Stimulated activated CD8-positive, alpha-beta memory T cell treated with anti-CD3 and anti-CD28 coated beads, Interleukin-2, amount 100 ng/mL, for 48 hours (primary cell): ENCODE measurements around the gene FHL2.
"Not testable (repeated sequence)": the region's sequence is repeated elsewhere in the genome, so short reads cannot be mapped to it uniquely, and the experiment has no call there.

ENCODE experiments used
- DNase-seq, 2 donors: peaks; one replicate each; pipeline ENCODE4 v3.0.0-alpha.2; 2020; ENCODE audit warnings: low read depth in 2 of 2

Gene FHL2

DNA sequence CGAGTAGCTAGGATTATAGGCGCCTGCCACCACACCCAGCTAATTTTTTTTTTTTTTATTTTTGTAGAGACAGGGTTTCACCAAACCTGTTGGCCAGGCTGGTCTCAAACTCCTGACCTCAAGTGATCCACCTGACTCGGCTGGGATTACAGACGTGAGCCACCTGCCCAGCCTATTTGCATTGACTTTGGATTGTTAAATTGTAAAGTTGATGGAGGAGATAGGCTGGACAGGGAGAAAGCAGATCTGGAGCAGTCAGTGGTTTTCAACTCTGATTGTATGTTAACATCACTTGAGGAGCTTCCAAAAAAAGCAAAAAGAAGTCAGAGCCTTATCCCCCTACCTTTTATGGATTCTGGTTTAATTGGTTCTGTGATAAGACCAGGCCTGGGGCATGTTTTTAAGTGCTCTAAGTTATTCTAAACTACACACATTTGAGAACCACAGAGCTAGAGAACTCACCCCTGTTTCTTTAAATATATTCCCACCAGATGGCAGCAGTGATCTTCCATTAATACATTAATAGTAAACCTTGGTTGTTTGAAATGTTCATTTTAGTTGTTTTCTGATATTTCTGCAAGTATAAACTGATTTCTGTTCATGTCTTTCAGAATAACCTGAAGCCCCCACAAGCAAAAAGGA, 54.0 kb downstream of the FHL2 start:
- no peak for DNase-seq

DNA sequence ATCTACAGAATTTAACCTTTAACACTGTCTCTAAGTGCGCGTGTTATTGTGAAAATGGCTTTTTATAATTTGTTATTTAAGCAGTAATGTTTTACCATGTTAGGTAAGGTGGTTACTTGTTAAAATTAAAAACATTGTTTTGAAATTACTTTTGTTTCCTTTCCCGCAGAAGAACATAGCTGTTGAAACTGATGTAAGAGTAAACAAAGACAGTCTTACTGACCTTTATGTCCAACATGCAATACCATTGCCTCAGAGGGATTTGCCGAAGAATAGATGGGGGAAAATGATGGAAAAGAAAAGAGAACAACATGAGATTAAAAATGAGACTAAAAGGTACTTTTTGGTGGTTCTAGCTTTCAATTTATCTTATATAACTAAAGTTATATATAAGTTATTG, 59.4 kb downstream of the FHL2 start:
- no peak for DNase-seq

DNA sequence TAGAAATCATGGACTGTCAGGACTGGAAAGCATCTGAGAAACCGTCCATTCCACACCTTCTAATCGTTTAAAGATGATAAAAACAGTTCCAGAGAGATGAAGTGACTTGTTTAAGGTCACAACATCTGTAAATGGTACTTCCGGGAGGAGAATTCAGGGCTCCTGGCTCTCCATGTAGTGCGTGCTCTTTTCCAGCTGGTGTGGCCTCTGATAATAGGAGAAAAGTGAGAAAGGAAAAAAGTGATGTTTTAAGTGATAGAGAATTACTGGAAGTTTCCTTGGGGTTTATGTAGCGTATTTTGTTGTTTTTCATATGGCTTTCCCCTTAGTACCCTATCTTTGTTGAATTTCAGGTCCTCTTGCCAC, 60.8 kb downstream of the FHL2 start:
- no peak for DNase-seq

DNA sequence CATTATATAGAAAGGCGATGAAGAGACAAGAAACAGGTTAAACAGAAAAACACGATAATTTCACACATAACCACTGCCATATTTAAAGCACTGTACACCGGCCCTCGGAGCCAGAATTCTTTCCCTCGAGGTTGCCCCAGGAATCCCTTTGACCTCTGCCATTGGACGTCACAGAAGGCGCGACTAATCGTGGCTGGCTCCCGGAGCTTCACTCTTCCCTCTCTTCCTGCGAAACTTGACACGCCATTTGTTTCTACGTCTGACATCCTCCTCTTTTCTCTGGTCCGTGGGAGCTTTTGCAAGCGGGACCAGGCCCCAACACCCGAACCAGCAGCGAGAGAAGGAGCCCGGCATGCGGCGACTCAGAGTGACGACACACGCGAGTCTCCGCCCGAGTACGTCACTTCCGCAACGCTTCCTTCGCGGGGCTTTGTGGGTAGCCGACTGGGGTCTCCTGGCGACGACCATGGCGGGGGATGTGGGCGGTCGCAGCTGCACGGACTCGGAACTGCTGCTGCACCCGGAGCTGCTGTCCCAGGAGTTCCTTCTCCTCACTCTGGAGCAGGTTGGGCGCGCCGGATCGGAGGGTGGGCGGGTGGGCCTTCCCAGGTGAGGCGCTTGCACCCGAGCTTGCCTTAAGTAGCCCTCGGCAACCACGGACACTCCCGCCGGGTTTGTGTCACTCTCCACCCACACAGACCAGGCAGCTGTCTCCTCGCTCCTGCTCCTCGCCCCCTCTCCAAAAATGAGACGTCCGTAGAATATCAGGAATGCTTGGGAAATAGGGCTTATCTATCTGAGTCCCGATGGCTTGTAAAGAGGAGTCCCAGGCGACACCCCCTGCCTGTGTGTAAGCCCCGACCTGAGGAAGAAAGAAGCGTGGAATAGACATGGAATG, 61.5 kb downstream of the FHL2 start, which contains the start of gene C2orf49:
C2orf49 (plus strand) TSS at position 419 of the 898 bp plus-strand sequence; CDS start at position 467, 48 bp downstream.
- DNase-seq = peak; percentile 79 to 87

DNA sequence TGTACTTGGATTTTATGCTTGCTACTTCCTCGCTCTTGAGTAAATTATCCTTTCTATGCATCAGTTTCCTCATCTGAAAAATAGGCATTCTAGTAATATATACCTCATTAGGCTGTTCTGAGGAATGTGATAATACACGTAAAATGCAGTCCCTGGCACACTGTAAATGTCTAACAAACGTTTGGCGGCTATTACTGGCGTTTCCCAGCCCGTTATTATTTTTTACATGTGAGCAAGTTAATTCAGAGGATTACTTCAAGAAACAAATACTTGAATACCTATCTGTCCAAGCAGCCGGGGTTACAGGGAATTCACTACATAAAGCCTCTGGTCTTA, 62.1 kb downstream of the FHL2 start:
- no peak for DNase-seq

DNA sequence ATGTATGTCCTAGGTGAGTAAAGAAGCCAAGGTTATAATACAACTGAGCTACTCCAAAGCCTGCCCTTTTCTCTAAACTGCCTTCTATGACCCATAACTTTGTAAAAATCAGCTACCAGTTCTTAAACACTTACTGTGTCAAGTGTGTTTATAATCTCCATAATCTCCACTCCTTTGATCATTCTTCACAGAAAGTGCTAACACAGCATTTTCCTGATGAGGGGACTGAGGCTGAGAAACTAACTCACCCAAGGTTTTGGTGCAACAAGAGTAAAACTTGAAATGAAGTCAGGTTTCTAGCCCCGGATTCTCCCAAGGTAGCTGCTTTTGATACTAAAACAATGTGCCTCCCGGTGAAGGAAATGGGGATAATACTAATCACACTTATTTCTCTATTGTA, 63.4 kb downstream of the FHL2 start:
- no peak for DNase-seq

DNA sequence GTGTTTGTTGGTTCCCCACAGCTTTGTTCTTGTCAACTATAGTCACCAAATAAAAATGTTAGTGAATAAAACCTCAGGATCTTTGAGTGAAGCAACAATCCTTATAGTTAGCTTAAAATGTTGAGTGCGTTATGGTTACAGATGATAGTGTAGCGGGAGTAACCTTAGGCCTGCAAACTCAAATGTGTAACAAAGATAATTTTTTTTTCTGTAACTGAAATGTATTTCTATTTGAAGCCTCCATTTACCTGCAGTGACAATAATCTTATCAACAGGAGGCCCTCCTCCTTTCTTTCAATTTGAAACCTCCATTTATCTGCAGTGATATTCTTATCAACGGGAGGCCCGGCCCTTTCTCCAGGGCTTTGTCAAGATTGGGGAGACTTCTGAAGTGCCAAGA, 64.6 kb downstream of the FHL2 start:
- DNase-seq = no peak

DNA sequence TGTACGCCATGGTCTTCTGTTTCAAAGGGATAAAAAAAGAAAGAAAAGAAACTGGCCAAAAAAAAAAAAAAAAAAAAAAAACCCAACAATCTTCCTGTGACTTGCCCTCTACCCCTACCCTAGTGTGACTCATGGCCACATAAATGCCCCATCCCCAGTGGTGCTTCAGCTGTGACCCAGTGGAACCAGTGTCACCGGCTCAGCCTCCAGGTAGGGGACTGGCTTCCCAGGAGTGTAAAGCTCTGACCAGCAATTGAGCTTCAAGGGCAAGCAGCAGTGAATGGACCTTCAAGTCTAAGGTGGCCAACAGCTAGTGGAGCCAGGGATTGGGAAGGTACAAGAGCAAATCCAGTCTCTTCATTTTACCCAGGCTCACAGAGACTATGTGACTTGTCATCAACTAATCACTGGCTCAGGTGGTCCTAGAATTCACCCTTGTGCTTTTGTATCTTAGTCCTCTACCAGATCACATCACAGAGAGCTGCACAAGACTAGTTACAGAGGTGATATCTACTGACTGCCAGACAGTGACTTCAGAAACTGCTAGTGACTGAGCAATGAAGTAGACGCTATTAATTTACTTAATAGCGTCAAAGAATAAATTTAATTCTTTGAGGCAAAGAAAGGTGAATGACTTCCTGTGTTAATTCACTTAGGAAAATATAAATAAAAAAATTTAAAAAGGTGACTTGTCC, 68.0 kb downstream of the FHL2 start:
- no peak for DNase-seq

DNA sequence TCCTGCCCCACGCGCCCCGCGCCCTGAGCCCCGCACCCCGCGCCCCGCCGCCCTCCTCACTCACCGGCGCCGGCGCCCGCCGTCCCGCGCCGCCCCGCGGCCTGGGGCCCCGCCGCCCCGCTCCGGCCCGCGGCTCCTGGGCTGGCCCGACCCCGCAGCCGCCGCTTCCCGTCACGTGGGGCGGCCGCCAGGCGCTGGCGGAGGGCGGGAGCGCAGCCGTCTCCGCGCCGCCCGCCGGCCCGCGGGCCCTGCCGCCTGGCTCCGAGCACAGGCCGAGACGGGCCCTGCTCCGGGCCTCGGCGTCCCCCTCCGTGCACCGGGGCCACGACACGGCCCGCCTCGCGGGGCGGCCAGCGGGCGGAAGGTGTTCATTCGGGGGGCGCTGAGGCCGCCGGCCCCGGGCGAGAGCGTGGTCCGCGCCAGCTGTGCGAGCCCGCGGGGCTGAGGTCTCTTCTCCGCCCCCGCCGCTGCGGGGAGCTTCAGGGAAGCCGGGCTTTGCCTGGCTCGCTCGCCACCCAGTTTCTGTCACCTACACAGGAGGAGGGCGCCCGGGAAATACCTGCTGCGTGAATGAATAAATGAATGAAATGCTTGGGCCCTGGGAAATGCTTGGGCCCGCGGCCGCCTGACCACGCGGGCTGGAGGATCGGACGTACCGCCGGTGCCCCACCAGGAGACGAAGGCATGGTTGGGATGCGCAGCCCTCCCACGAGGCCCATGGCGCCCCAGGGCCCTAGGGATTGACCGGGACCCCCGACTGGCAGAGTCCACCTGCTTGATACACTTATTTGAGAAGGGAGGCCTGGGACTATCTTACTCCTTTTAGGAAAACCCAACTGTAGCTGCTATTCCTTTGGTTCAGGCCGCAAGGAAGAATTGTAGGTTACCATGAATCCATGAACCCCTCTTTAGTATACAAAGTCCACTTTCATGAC, 69.0 kb downstream of the FHL2 start, which contains the start of gene TGFBRAP1:
TGFBRAP1 (minus strand) TSS at position 175 of the 935 bp plus-strand sequence. CDS start 21,434 bp downstream, outside the sequence.
- peak; percentile 34 to 36 for DNase-seq

DNA sequence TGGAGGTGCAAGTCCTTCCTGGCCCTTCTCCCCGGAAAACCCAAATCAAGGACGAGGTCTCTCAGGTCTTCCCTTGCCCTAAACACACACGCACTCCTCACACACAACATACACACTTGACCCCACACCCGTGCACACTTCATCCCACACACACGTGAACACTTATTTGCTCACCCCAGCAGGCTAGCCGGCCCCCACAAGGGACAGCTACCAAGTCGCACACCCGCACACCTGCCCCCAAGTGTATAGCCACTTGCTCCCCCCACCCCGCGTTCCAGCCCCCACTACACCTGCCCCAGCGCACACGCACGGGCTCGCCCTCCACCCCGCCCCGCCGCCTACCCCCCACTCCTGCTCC, 69.7 kb downstream of the FHL2 start:
- DNase-seq = no peak

DNA sequence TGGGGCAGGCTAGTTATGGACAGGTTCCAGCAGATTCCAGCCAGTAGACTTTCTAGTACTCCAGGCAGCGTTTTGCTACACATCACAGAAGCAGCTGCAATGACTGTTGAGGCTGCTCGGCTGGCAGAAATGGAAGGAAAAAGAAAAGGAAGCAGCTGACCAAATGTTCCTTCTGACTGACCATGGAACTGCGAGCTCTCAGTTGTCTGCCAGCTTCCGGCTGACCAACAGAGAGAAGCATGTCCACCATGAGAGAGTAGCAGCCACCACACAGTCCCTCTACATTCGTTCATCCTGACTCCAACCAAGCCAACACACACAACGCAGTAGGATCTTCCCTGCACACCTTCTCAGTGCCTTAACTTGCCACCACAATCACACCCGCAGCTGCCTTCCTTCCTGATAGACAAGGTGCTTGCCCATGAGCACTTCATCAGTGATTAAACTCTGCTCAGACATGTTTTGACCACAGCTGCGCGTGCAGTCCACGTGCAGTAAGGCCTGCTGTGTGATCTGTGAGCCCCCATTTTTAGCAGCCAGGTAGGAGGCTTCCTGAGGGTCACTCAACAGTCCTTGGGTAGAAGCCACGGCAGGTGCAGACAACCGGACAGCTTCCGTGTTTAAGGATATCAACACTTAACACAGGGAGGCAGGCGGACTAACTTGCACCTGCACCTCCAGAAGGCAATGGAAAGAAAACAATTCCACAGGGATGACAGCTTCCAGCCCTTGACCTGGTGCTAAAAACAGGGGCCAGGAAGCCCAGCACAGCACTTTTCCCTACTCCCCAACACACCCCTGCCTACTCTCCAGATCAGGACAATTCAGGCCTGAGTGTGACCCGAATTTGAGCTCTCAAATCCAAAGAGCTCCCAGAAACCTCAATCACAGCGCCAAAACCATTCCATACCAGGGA, 70.3 kb downstream of the FHL2 start:
- DNase-seq = no peak

DNA sequence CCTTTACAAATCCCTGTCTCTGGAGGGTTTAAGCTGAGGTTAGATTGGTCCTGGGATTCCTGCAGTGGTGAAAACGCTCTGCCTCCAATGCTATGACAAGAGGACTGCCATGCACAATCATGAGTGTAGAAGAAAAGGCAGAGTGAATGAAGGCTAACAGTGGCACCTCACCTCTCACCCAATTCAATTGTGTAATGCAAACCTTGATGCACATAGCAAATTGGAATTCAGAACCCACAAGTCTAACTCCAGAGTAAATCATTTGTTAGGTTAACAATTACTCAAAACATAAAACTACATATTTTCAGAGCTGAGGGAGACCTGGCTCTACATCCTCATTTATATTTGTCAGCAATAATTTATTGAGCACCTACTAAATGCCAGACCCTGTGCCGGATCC, 71.2 kb downstream of the FHL2 start:
- no peak for DNase-seq

DNA sequence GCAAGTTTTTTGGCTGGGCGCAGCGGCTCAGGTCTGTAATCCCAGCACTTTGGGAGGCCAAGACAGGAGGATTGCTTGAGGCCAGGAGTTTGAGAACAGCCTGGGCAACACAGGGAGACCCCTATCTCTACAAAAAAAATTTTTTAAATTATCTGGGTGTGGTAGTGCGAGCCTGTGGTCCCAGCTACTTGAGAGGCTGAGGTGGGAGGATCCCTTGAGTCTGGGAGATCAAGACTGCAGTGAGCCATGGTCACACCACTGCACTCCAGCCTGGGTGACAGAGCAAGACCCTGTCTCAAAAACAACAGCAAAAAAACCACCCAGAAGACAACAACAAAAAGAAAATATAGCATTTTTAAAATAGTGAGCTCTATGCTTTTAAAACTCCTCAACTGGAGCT, 71.6 kb downstream of the FHL2 start:
- DNase-seq = not testable (repeated sequence)

DNA sequence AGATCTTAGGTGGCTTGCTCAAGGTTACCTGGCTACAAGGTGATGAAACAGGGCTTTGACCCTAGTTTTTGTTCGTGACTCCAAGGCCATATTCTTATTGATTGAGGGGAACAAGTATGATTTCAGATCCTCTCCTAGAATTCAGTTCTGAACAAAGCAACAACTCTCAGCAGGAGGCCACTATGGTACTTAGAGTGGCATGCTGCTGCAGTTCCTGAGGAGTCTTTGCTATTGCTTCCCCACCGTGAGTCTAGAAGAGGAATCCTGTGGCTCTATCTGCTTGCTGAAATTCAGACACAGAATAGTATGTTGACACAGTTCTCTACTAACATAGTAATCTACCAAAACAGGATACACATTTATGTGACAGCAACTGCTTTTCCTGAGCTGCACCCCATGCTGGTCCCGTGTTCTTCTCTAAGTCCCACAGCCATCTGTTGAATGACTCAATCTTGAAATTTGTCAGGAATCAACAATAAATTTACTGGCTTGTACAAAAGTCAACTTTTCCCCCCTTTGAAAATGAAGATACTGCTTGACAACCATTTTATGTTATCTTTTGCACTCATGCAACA, 73.4 kb downstream of the FHL2 start:
- no peak for DNase-seq

DNA sequence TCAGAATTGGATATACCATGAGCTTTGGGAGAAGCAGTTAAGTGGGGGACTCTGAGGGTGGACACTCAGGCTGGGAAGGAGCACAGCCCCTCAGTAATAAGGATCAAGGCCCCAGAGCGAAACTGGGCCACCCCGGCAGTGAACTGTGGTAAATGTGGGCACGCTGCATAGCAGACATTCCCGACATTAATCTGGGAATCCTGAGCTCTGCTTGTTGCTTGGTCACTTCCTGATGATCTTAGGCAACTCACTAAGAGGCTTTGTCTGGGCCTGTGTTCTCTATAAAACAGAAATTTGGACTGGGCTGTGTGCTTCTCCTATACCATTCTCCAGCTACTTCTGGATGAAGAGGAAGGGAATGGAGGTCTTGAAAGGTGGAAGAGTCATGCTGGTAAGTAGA, 74.1 kb downstream of the FHL2 start:
- no peak for DNase-seq

DNA sequence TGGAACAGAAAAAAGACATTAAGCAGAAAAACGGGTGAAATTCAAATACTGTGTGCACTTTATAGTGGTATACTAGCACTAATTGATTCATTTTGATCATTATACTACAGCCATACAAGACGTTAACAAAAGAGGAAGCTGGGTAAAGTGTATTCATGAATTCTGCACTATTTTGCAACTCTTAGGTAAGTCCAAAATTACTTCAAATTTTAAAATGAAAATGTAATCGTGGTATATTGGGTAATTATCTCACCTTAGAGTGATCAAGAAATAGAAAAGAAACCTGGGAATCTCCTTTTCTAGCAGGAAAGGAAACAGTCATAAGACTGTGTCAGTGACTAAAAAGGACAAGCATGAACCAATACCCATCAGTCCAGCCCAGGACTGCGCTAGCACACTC, 74.8 kb downstream of the FHL2 start:
- DNase-seq = no peak

DNA sequence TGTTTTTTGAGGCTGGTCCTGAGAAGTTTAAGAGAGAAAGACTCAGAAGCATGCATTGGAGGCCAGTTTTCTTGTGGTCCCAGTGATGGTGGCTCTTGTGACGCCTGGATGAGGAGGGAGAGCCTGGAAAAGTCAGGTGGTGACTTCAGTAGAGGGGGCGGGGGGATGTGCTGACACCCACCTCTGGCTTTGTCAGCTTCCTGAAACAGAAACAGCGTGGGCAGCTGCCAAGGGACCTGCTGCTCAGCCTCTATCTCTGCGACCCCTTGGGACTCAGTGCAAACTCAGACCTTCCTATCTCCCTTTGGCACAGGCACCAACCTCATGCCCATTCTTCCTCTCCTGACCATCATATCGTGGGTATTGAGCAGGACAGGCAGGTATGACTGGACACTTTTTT, 75.7 kb downstream of the FHL2 start:
- no peak for DNase-seq

DNA sequence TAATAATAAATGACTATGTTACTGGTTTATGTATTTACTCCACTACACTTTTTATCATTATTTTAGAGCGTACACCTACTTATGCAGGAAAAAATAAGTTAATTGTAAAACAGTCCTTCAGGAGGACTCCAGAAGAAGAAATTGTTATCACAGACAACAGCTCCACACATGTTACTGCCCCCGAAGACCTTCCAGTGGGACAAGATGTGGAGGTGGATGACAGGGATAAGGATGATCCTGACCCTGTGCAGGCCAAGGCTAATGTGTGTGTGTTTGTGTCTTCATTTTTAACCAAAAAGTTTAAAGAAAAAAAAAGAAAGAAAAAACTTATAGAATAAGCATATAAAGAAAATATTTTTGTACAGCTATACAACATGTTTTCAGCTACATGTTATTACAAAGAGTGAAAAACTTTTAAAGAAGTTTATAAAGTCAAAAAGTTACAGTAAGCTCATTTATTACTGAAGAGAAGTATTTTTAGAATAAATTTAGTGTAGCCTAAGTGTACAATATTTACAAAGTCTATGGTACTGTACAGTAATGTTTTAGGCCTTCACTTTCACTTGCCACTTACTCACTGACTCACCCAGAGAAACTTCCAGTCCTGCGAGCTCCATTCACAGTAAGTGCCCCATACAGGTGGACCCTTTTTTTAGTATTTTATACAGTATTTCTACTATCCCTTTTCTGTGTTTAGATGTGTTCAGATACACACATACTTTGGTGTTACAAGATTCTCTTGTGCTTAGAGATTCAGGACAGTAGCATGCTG, 76.8 kb downstream of the FHL2 start:
- no peak for DNase-seq

DNA sequence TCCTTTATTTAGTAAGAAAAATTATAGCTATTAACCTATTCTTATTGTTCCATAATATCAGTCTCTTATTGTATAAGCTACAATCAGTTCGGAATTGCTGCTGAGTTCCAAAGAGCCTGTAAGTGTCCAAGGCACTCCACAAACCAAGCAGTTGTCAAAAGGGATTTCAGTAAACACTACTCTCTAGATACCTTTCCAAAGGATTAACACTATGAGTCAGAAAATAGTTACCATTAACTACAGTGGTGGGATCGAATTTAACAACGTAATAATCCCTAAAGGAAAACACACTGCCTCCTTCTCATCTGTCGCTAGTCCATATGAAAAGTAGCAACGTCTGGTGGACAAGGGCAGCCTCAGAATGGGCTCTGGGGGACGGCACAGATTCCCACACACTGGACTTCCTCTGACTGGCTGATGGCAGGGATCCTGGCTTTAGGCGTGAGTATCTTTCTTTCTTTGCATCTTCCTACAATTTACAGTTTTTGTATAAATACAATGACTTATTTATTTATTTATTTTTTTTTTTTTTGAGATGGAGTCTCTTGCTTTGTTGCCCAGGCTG, 78.1 kb downstream of the FHL2 start:
- DNase-seq = no peak
